SK-N-SH (cell line): Measurements from ENCODE around the gene HMGCS1.

Experiments
- GABPA ChIP-seq: IDR thresholded peaks from 2 replicates; pipeline ENCODE4 v1.4.0; 2012; ENCODE audit warnings: low read depth, mild to moderate bottlenecking
- POLR2AphosphoS5 ChIP-seq: IDR thresholded peaks from 2 replicates; pipeline ENCODE4 v1.6.1; 2012; ENCODE audit warnings: low read depth, low read length
- SIN3A ChIP-seq: IDR thresholded peaks from 2 replicates; pipeline ENCODE4 v1.6.1; 2012; ENCODE audit warnings: low read depth, mild to moderate bottlenecking, low read length, moderate library complexity, borderline replicate concordance
- TF ChIP-seq, protein P1 (sequence below): fragments of 200-600 bp; sonication (generic); IDR thresholded peaks from 2 replicates; pipeline ENCODE4 v1.6.1; 2017; ENCODE audit warnings: antibody characterized with exemption, mild to moderate bottlenecking, moderate library complexity

DNA sequence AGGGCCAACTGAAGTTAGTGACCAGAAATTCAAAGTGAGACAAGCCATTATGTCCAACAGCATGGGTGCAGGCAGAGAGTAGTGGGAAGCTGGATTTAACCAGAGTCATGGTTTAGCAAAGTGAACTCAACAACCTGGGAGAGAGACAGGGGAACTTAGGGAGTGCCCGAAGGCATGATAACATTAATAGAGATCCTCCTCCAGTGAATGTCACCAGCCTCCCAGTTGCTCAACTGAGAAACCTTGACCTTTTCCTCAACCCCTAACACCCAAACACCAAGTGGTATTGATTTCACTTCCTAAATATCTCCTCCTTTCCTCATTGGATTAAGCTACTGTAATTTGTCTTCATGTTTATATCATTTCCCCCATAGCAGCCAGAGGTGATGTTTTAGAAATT lies 42.6 kb downstream of the HMGCS1 start:
- TF ChIP-seq, protein P1, sequence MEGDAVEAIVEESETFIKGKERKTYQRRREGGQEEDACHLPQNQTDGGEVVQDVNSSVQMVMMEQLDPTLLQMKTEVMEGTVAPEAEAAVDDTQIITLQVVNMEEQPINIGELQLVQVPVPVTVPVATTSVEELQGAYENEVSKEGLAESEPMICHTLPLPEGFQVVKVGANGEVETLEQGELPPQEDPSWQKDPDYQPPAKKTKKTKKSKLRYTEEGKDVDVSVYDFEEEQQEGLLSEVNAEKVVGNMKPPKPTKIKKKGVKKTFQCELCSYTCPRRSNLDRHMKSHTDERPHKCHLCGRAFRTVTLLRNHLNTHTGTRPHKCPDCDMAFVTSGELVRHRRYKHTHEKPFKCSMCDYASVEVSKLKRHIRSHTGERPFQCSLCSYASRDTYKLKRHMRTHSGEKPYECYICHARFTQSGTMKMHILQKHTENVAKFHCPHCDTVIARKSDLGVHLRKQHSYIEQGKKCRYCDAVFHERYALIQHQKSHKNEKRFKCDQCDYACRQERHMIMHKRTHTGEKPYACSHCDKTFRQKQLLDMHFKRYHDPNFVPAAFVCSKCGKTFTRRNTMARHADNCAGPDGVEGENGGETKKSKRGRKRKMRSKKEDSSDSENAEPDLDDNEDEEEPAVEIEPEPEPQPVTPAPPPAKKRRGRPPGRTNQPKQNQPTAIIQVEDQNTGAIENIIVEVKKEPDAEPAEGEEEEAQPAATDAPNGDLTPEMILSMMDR = no peak
- TF ChIP-seq GABPA (no peak), POLR2AphosphoS5 (no peak), SIN3A (no peak)
